ENCODE measurements around the gene LETM1. TPM values are rescaled to one million over a fixed set of nuclear protein-coding genes. Genes with fewer than 3 reads are reported as not detected.

LETM1 gene
- polyA plus RNA-seq, 2 donors, result 25.7 to 30.7 TPM

- Histone ChIP-seq H3K27me3 (ENCODE audit: control insufficient read depth in 1 of 2, insufficient read depth in 2 of 2, low read length in 2 of 2) (peaks cover 0 to 2% of the 10 kb centered on the region in 2 donors), H3K4me3 (ENCODE audit: low read depth in 1 of 2, low read length in 2 of 2) (peak overlapping the region; percentile 76 to 87), H3K9me3 (ENCODE audit: control insufficient read depth in 2 of 2, insufficient read depth in 1 of 2, low read depth in 1 of 2, low read length in 1 of 2) (no peaks in the 10 kb centered on the region), H3K4me1 (ENCODE audit: control insufficient read depth in 2 of 2, insufficient read depth in 2 of 2, low read length in 1 of 2) (peaks cover 9 to 29% of the 10 kb centered on the region in 2 donors), H3K36me3 (ENCODE audit: control insufficient read depth in 2 of 2, insufficient read depth in 2 of 2, low read length in 1 of 2) (peaks cover 0 to 19% of the 10 kb centered on the region in 2 donors), H3K27ac (ENCODE audit: low read depth in 2 of 2, low read length in 1 of 2) (peak overlapping the region; percentile 41 to 80)
- WGBS, 2 donors, result 0 to 1% methylated on average over 80 to 101 of the region's 101 CpGs
These were observed 61.8 kb downstream of the LETM1 start for GRCh38 chr4:1793940-1794808.

- Histone ChIP-seq H3K4me1 (ENCODE audit: control insufficient read depth in 2 of 2, insufficient read depth in 2 of 2, low read length in 1 of 2) (peaks cover 10 to 30% of the 10 kb centered on the region in 2 donors), H3K27me3 (ENCODE audit: control insufficient read depth in 1 of 2, insufficient read depth in 2 of 2, low read length in 2 of 2) (peaks cover 0 to 2% of the 10 kb centered on the region in 2 donors)
- WGBS, 2 donors, result 1% methylated on average over 41 of the region's 44 CpGs; no CpG with 5 or more reads in 1 of the 2 donors
These were observed 62.5 kb downstream of the LETM1 start for GRCh38 chr4:1793496-1793840.

DNA sequence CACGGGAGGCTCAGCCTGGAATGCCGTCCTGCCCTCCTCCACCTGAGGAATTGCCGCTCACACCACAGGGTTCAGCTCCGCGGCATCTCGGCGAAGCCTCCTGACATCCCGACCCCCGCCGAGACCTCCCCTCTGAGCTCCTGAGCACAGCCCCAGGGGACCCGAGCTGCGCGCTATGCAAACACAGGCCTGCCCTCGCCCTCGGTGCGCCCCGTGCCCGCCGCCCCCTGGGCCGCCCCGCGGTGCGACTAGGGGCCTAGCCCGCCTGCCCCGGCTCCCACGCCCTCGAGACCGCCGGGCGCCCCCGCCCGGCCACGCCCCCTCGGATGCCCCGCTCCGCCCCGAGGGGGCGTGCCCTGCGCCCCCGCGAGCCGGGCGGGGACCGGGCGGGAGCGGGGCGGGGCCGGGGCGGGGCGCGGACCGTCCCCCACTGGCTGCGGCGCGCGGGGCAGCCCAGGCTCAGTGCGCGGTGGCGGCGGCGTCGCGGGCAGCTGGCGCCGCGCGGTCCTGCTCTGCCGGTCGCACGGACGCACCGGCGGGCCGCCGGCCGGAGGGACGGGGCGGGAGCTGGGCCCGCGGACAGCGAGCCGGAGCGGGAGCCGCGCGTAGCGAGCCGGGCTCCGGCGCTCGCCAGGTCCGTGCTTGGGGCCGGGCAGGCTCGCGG is 63.0 kb downstream of the LETM1 start, which contains the start of gene FGFR3:
TSS of gene FGFR3 (plus strand) at position 462 of the 664 bp plus-strand sequence. CDS start 642 bp downstream, outside the sequence.
- WGBS, 2 donors, result 2 to 7% methylated on average over 32 to 95 of the region's 95 CpGs
- Histone ChIP-seq H3K27me3 (ENCODE audit: control insufficient read depth in 1 of 2, insufficient read depth in 2 of 2, low read length in 2 of 2) (peaks cover 0 to under 1% of the 10 kb centered on the region in 2 donors), H3K9me3 (ENCODE audit: control insufficient read depth in 2 of 2, insufficient read depth in 1 of 2, low read depth in 1 of 2, low read length in 1 of 2) (no peaks in the 10 kb centered on the region), H3K4me1 (ENCODE audit: control insufficient read depth in 2 of 2, insufficient read depth in 2 of 2, low read length in 1 of 2) (peaks cover 10 to 33% of the 10 kb centered on the region in 2 donors), H3K27ac (ENCODE audit: low read depth in 2 of 2, low read length in 1 of 2) (peak within 1 kb of the TSS; percentile 72 to 80), H3K36me3 (ENCODE audit: control insufficient read depth in 2 of 2, insufficient read depth in 2 of 2, low read length in 1 of 2) (peaks cover 0 to 11% of the 10 kb centered on the region in 2 donors), H3K4me3 (ENCODE audit: low read depth in 1 of 2, low read length in 2 of 2) (peak within 1 kb of the TSS; percentile 76 to 87)

More at GRCh38 chr4:1793496-1793840, 62.5 kb downstream of the LETM1 start:
- Histone ChIP-seq H3K36me3 (ENCODE audit: control insufficient read depth in 2 of 2, insufficient read depth in 2 of 2, low read length in 1 of 2) (peaks cover 0 to 15% of the 10 kb centered on the region in 2 donors), H3K4me3 (ENCODE audit: low read depth in 1 of 2, low read length in 2 of 2) (peak overlapping the region; percentile 76 to 87), H3K9me3 (ENCODE audit: control insufficient read depth in 2 of 2, insufficient read depth in 1 of 2, low read depth in 1 of 2, low read length in 1 of 2) (no peaks in the 10 kb centered on the region), H3K27ac (ENCODE audit: low read depth in 2 of 2, low read length in 1 of 2) (peak overlapping the region; percentile 72 to 80)

DNA sequence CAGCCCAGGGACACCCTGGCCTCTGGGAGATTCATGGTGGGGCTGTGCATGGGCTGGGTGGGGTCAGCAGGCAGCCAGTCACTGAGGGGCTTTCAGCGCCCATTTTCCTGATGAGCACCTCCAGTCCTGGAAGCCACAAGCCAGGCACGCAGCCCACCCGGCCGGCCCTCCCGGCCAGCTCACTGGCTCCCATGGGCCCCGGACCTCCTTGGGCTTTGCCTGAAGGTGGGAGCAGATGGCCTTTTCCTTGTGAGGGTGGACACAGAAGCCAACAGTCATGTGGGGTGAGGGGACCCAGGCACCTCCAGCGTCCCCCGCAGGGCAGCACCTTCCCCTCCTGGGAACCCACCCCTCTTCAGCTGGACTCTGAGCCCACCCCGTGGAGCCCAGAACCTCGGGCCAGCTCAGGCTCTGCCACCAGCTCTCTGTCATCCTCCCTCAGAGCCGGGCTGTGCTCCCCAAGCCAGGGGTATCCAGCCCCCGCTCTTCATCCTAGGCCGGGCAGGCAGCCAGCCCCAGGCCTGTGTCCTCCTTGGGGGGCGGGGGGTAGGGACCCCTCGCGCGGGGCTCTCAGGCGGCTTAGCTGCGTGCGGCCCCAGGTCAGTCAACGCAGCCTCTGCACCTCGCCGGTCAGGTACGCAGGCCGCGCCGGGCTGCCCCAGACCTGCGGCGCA is 63.7 kb downstream of the LETM1 start:
- H3K27me3 ChIP-seq (ENCODE audit: control insufficient read depth in 1 of 2, insufficient read depth in 2 of 2, low read length in 2 of 2), result no peaks in the 10 kb centered on the region
- peaks cover 0 to 9% of the 10 kb centered on the region in 2 donors for H3K36me3 ChIP-seq (ENCODE audit: control insufficient read depth in 2 of 2, insufficient read depth in 2 of 2, low read length in 1 of 2)
- H3K9me3 ChIP-seq (ENCODE audit: control insufficient read depth in 2 of 2, insufficient read depth in 1 of 2, low read depth in 1 of 2, low read length in 1 of 2), result no peaks in the 10 kb centered on the region
- peaks cover 10 to 34% of the 10 kb centered on the region in 2 donors for H3K4me1 ChIP-seq (ENCODE audit: control insufficient read depth in 2 of 2, insufficient read depth in 2 of 2, low read length in 1 of 2)
- 64 to 65% methylated on average over 23 to 29 of the region's 29 CpGs for WGBS, 2 donors
- H3K27ac ChIP-seq (ENCODE audit: low read depth in 2 of 2, low read length in 1 of 2), result peak overlapping the region in 1 of 2 donors; percentile 45
- H3K4me3 ChIP-seq (ENCODE audit: low read depth in 1 of 2, low read length in 2 of 2), result no peak overlapping the region

- Histone ChIP-seq H3K27me3 (ENCODE audit: control insufficient read depth in 1 of 2, insufficient read depth in 2 of 2, low read length in 2 of 2) (no peaks in the 10 kb centered on the region), H3K9me3 (ENCODE audit: control insufficient read depth in 2 of 2, insufficient read depth in 1 of 2, low read depth in 1 of 2, low read length in 1 of 2) (no peaks in the 10 kb centered on the region), H3K4me3 (ENCODE audit: low read depth in 1 of 2, low read length in 2 of 2) (no peak overlapping the region), H3K4me1 (ENCODE audit: control insufficient read depth in 2 of 2, insufficient read depth in 2 of 2, low read length in 1 of 2) (peaks cover 8 to 45% of the 10 kb centered on the region in 2 donors), H3K36me3 (ENCODE audit: control insufficient read depth in 2 of 2, insufficient read depth in 2 of 2, low read length in 1 of 2) (no peaks in the 10 kb centered on the region), H3K27ac (ENCODE audit: low read depth in 2 of 2, low read length in 1 of 2) (no peak overlapping the region)
- WGBS, 2 donors, result 62 to 71% methylated on average over 10 of the region's 10 CpGs
These were observed 66.0 kb downstream of the LETM1 start for GRCh38 chr4:1790005-1790404.

DNA sequence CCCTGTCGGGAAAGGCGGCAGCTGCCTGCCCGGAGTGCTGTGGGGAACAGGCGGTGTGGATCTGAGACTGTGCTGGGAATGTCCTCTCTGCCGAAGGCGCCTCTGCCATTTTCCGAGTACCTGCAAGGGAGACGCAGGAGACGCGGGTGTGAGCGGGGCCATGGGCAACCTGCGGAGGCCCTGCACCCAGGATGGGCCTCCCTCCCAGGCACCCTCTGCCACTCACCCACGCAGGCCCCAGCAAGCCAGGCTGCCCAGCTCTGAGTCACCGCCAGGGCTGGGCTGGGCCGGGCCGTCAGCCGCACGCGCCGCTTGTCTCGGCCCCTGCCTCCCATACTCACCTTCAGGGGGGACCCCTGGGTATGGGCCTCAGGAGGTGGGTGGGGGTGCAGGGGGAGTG is 66.4 kb downstream of the LETM1 start:
- Histone ChIP-seq H3K4me1 (ENCODE audit: control insufficient read depth in 2 of 2, insufficient read depth in 2 of 2, low read length in 1 of 2) (peaks cover 8 to 49% of the 10 kb centered on the region in 2 donors), H3K27ac (ENCODE audit: low read depth in 2 of 2, low read length in 1 of 2) (peak overlapping the region in 1 of 2 donors; percentile 13), H3K36me3 (ENCODE audit: control insufficient read depth in 2 of 2, insufficient read depth in 2 of 2, low read length in 1 of 2) (no peaks in the 10 kb centered on the region), H3K27me3 (ENCODE audit: control insufficient read depth in 1 of 2, insufficient read depth in 2 of 2, low read length in 2 of 2) (no peaks in the 10 kb centered on the region), H3K9me3 (ENCODE audit: control insufficient read depth in 2 of 2, insufficient read depth in 1 of 2, low read depth in 1 of 2, low read length in 1 of 2) (no peaks in the 10 kb centered on the region), H3K4me3 (ENCODE audit: low read depth in 1 of 2, low read length in 2 of 2) (no peak overlapping the region)
- 49 to 80% methylated on average over 21 of the region's 21 CpGs for WGBS, 2 donors

- Histone ChIP-seq H3K36me3 (ENCODE audit: control insufficient read depth in 2 of 2, insufficient read depth in 2 of 2, low read length in 1 of 2) (no peaks in the 10 kb centered on the region), H3K4me1 (ENCODE audit: control insufficient read depth in 2 of 2, insufficient read depth in 2 of 2, low read length in 1 of 2) (peaks cover 8 to 55% of the 10 kb centered on the region in 2 donors), H3K27ac (ENCODE audit: low read depth in 2 of 2, low read length in 1 of 2) (peak overlapping the region in 1 of 2 donors; percentile 63), H3K4me3 (ENCODE audit: low read depth in 1 of 2, low read length in 2 of 2) (no peak overlapping the region), H3K27me3 (ENCODE audit: control insufficient read depth in 1 of 2, insufficient read depth in 2 of 2, low read length in 2 of 2) (no peaks in the 10 kb centered on the region), H3K9me3 (ENCODE audit: control insufficient read depth in 2 of 2, insufficient read depth in 1 of 2, low read depth in 1 of 2, low read length in 1 of 2) (no peaks in the 10 kb centered on the region)
- WGBS, 2 donors, result 49 to 61% methylated on average over 13 of the region's 13 CpGs
These were observed 67.5 kb downstream of the LETM1 start for GRCh38 chr4:1788254-1788973.

DNA sequence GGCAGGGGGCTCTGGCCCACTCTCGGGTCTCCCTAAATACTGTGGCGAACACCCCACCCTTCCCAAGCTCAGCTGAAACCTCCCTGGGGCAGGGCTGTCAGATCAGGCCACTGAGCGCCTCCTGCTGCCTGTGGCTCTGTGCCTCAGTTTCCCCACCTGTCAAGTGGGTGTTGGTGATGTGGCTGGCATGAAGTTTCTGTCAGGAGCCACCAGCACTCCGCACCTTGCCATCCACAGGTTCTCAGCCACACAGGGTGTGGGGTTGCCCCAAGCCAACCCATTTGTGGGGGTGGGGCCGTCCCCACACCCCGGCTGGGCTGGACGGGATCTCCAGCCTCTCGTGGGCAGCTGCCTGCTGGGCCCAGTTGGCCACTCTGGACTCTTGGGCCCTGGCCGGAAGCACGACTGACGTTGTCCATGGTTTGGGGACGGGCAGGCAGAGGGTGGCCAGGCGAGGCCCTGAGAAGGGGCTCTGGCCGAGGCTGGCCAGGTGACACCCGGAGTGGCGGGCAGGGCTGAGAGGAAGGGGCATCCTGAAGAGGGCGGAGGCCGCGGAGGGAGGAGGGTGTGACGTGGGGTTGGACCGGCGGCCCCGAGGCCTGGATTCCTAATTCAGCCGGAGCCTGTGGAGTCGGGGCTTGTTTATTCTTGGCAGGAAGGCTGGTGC is 68.4 kb downstream of the LETM1 start:
- Histone ChIP-seq H3K27ac (ENCODE audit: low read depth in 2 of 2, low read length in 1 of 2) (peak overlapping the region; percentile 7 to 44), H3K9me3 (ENCODE audit: control insufficient read depth in 2 of 2, insufficient read depth in 1 of 2, low read depth in 1 of 2, low read length in 1 of 2) (no peaks in the 10 kb centered on the region), H3K4me1 (ENCODE audit: control insufficient read depth in 2 of 2, insufficient read depth in 2 of 2, low read length in 1 of 2) (peaks cover 8 to 62% of the 10 kb centered on the region in 2 donors), H3K27me3 (ENCODE audit: control insufficient read depth in 1 of 2, insufficient read depth in 2 of 2, low read length in 2 of 2) (no peaks in the 10 kb centered on the region), H3K4me3 (ENCODE audit: low read depth in 1 of 2, low read length in 2 of 2) (no peak overlapping the region), H3K36me3 (ENCODE audit: control insufficient read depth in 2 of 2, insufficient read depth in 2 of 2, low read length in 1 of 2) (no peaks in the 10 kb centered on the region)
- WGBS, 2 donors, result 34 to 47% methylated on average over 25 of the region's 25 CpGs

Data from esophagus (tissue), 2 donors.